Measurements from ENCODE around the gene MDFIC.

The MDFIC gene

DNA sequence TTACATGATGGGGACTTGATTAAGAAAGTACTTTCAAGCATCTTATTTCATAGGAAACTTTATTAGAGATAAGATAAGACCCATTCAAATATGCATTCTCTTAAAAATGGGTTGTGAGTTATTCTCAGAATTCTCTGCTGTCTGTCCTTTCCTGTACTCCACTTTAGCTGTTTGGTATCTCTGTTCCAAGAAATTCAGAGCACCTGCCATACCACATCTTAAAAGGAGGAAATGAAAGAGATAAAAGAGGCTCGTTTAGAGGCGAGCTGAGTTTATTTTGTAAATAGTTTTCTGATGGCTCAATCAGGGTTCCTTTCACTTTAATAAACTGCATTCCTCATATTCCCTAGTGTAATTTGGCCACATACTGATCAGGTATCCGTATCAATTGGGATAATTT is 87.2 kb downstream of the MDFIC start:
- no peak for DNase-seq (ENCODE audit: low read depth)
- H3K4me3 ChIP-seq (ENCODE audit: low read depth, low read length), result no peak overlapping the region

DNA sequence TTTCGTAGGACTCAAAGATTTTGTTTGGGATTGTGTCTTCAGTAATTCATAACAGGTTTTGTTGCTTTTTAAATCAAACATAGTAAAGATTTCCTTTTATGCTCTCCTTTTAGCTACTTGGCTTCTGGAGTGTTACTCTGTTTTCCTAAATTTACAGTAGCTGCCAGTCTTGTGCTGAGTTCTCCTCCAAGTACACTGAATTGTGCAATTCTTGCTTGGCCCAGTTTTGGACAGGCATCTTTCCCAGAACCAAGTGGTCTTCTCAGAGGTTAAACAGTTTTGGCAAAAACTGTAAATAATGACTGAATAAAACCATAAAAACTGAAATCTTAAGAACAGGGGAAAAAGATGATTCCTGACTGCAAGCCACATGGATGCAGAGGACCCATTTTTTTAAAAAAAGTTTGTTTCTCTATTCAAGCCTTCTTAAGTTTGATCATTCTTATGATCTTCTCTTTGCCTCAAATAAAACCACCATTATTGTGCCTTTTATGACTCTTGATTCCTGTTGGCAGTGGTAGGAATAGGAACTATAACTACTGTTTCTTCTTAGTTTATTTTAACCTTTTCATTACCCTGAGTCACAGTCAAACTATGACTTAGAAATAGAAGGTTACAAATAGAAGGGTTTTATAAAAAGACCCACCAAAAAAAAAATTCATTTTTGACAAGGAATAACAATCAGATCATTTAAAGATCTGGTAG is 88.0 kb downstream of the MDFIC start:
- H3K4me3 ChIP-seq (ENCODE audit: low read depth, low read length), result no peak overlapping the region
- TF ChIP-seq, protein P1, sequence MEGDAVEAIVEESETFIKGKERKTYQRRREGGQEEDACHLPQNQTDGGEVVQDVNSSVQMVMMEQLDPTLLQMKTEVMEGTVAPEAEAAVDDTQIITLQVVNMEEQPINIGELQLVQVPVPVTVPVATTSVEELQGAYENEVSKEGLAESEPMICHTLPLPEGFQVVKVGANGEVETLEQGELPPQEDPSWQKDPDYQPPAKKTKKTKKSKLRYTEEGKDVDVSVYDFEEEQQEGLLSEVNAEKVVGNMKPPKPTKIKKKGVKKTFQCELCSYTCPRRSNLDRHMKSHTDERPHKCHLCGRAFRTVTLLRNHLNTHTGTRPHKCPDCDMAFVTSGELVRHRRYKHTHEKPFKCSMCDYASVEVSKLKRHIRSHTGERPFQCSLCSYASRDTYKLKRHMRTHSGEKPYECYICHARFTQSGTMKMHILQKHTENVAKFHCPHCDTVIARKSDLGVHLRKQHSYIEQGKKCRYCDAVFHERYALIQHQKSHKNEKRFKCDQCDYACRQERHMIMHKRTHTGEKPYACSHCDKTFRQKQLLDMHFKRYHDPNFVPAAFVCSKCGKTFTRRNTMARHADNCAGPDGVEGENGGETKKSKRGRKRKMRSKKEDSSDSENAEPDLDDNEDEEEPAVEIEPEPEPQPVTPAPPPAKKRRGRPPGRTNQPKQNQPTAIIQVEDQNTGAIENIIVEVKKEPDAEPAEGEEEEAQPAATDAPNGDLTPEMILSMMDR (conservative IDR thresholded peaks at IDR 0.05; ENCODE audit: low read depth, low read length), result no peak
- peak; percentile 53 for DNase-seq (ENCODE audit: low read depth)

More for the DNA sequence above, 87.2 kb downstream of the MDFIC start:
- TF ChIP-seq, protein P1 (conservative IDR thresholded peaks at IDR 0.05; ENCODE audit: low read depth, low read length), result no peak

DNA sequence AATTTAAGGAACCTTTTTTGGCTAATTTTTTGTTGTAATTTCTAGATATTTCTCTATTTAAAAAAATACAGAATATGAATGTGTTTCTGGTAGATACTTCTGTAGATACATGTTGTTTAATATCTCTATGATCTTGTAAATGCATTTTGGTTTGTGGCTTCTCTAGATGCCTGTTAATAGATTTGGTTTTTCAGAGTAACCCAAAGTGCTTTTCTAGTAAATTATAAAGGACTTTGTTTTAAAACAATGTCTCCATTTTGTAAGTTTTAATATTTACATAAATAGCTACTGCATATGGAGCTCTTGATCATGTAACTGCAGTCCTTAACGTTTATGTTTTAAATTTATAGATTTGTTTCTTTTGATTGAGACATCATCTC is 88.5 kb downstream of the MDFIC start:
- TF ChIP-seq, protein P1 (conservative IDR thresholded peaks at IDR 0.05; ENCODE audit: low read depth, low read length), result no peak
- H3K4me3 ChIP-seq (ENCODE audit: low read depth, low read length), result no peak overlapping the region
- DNase-seq (ENCODE audit: low read depth), result no peak

DNA sequence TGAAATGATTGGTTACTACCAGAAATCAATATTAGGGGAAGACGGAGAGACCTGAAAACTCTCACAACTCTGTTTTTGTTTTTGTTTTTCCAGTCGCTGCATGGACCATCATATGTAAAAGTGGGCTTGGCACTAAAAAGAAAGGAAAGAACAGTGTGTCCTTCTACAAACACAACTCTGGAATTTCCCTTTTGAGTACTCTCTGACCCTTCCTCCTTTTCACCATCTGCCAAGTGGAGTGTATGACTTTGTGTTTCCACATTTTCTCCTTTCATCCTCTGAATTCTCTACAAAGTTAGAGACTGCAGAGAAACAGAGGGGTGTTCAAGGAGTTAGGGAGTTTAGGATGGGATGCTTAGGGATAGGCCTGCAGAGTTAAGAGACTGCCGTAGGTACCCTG is 92.0 kb downstream of the MDFIC start:
- DNase-seq (ENCODE audit: low read depth), result peak; percentile 68
- H3K4me3 ChIP-seq (ENCODE audit: low read depth, low read length), result no peak overlapping the region
- TF ChIP-seq, protein P1 (conservative IDR thresholded peaks at IDR 0.05; ENCODE audit: low read depth, low read length), result no peak

DNA sequence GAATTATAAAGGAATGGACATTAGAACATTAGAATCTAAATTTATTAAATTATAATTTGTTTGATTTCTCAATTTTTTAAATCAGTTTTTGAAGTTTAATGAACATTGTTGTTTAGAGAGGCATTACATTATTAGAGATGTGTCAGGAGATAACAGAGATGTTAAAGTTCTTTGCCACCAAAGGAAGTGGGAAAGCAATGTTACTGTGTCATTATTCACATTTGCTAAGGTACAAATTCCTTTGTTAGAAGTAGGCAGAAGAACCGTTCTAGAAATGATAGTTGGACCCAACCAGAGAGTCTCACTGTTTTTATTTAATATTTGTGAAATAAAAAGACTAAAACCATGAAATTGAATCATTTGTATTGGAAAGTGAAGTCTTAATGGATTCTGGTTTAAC is 92.9 kb downstream of the MDFIC start:
- TF ChIP-seq, protein P1 (conservative IDR thresholded peaks at IDR 0.05; ENCODE audit: low read depth, low read length), result no peak
- no peak overlapping the region for H3K4me3 ChIP-seq (ENCODE audit: low read depth, low read length)
- no peak for DNase-seq (ENCODE audit: low read depth)

DNA sequence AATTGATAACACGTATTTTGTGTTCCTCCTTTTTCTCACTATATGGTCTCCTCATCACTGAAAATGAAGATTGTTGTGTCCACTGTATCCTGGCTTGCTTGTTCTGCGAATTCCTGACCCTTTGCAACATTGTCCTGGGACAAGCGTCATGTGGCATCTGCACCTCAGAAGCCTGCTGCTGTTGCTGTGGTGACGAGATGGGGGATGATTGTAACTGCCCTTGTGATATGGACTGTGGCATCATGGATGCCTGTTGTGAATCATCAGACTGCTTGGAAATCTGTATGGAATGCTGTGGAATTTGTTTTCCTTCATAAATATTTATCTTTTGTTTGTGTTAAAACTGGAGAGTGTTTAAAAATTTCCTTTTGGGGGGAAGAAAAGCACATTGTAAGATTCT is 93.7 kb downstream of the MDFIC start:
- TF ChIP-seq, protein P1 (conservative IDR thresholded peaks at IDR 0.05; ENCODE audit: low read depth, low read length), result no peak
- peak; percentile 79 for DNase-seq (ENCODE audit: low read depth)
- H3K4me3 ChIP-seq (ENCODE audit: low read depth, low read length), result no peak overlapping the region
